Pons (tissue), 1 donor: ENCODE measurements around the gene CHN1.

Source experiments
- DNase-seq: peaks from one replicate; pipeline ENCODE4 v3.0.0-alpha.2; 2016; ENCODE audit warnings: low spot score

Gene CHN1

DNA sequence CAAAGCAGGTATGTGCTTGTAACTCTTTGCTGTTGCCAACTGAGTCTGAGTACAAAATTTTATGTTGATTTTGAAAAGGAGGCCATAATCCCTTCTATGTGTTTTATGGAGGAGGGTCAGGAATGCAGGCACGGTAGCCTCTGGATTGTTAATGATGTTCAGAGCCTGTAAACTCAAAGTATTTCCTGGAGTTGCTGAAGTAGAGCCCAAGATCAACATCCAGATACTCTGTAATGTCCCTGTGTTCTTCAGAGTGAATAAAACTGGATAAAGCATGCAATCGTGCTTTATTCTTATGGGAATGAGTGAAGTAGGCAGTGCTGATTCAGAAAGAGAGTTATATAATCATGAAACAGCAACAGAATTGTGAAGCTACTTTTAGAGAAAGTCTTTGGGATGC is 179.1 kb downstream of the CHN1 start:
- no peak for DNase-seq

DNA sequence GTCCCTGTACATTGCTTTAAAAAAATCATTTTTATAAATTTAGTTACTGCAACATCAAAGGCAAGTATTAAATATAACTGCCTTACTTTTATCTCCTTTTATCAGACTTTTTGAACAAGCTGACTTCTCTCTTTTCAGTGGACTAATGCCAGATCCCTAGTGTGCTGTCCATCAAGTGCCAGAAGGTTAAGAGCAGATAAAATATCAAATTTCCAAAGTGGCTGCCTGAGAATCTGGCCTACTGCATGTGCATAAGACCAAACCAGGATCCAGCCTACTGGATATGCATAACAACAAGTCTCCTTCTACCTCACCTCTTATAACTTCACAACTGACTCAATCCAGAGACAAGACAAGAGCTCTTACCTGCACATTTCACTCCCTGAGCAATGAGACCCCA is 181.1 kb downstream of the CHN1 start:
- no peak for DNase-seq

DNA sequence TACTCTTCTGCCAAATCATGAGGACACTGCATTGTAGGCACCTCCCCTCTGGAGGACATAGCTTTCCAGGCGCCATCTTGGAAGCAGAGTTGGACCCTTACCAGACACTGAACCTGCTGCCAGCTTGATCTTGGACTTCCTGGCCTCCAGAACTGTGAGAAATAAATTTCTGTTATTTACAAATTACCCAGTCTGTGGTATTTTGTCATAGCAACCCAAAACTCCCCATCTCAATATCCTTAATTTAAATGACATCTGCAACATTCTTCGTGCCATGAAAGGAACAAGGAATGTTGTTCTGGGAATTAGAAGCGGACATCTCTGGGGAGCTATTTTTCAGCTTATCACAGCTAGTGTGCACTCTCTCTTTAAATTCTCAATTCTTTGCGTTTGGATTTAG is 183.6 kb downstream of the CHN1 start:
- DNase-seq, result no peak

DNA sequence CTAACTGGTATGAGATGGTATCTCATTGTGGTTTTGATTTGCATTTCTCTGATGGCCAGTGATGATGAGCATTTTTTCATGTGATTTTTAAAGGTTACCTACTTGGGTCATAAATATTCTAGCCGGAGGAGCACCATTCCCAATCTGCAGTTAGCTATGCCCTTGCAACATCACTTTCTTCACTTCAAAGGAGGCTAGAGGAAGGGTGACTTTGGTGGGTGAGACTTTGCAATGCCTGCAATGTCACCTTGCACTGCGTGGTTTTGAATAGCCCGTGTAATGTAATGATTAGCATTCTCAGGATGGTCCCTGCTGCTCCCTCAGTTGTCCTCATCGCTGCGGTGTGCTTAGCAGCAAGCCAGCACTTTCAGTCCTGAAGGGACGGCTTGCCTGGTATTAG is 184.8 kb downstream of the CHN1 start:
- no peak for DNase-seq

DNA sequence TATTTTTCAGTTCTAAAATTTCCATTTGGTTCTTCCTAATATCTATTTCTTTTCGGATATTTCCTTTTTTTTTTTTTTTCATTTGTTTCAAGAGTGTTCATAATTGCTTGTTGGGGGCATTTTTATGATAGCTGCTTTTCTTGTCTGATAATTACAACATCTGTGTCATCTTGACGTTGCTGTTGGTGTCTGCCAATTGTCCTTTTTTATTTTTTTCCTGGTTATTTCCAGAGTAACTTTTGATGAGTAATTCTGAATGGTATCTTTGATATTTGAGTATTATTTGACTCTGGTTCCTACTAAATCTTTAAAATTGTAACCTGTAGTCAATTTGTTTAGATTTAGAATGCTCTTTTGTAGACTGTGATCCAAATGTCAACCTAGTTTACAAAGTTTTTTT is 189.7 kb downstream of the CHN1 start:
- no peak for DNase-seq

DNA sequence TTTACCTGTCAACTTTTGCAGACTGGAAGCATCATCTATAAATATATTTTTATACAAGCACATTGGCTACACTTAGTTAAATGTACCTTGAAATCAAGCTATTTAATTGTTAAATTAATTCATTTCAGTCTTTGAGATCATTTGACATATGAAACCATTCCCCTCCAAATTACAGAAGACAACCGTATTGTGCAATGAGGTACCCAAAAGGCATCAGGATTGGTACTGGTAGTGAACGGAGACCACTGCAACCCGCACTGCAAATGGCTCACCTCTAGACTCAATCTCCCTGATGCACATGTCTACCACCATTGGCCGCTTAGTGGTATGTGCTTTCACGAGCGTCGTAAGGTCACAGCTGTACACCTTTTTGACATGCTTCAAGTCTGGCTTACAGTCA is 193.1 kb downstream of the CHN1 start:
- DNase-seq, result no peak

DNA sequence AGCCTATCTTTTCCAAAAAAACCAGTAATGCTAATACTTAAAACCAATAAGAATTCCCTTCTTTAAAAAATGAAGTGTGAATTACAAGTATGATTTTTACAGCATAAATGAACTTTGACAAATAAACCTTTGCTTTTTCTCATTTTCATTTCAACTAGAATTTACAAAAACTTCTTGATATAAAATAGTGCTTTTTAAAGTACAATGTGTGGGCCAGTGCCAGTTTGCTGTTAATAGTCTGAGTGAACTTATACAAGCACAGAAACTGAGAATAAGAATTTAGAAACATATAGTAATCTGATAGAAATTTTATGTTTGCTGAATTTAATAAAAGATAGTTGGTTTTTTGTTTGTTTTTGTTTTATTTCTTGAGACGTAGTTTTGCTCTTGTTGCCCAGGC is 197.2 kb downstream of the CHN1 start:
- DNase-seq, result no peak

DNA sequence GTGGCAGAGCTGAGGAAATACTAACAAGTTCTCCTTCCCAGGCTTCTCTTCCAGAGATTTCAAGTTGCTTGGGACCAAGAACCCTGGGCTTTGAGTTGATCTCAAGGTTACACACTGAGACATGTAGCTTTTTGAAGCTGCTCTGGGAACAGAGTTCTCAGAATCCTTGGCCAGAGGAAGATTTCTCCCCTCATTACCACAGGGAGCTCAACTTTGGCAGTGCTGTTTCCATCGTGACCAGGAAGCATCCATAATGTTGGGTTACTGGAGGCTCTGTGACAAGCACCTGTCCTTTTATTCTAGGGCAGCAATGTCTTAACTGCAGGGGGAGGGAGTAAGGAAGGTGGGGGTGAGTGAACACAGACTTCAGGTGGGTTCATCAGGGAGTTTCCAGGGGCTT is 199.4 kb downstream of the CHN1 start:
- DNase-seq, result no peak

DNA sequence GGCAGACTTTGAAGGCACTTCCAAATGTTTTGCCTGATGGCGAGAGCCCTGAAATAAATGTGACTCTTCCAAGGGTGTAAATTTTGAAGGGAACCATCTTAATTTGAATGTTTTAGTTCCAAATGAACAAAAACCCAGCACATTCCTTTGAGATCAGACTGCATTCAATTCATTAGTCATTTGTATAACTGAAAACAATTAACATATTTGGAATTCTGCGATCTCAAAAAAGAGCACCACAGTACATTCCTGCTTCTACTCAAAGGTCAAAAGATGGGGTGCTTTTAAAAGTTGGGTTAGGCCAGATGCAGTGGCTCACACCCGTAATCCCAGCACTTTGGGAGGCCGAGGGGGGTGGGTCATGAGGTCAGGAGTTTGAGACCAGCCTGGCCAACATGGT is 202.7 kb downstream of the CHN1 start:
- DNase-seq, result no peak

DNA sequence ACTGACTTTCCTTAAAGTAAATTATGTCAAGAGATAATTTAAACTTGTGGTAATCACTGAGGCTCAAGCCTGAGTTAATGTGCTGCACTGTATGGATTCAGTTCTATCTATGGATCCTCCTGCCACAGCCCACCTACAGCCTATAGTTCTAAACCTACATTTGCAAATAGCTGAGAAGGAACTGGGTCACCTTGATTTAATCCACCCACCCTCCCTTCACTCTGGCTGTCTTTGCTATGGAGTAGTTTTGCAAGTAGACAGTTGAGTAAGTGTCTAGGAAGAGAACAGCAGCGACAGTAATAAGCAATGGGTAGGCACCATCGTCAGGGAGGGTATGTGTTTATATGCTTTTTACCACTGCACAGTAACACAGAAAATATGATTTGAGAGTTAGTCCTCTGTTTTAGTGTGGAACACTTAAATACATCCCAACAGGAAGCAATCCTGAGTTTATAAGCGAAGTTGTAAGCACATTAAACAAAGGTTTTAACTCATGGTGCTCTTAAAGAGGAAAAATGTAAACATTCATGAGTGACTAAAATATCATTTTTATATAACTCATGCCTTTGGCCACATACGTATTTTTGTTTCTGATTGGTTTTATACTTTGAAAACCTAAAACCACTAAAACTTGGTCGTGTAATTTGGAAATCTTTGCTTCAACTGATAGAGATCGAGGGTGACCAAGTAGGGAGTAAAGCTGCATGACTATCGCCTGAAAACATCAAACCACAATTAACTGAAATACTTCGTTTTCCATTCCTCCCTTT is 204.6 kb downstream of the CHN1 start:
- no peak for DNase-seq

DNA sequence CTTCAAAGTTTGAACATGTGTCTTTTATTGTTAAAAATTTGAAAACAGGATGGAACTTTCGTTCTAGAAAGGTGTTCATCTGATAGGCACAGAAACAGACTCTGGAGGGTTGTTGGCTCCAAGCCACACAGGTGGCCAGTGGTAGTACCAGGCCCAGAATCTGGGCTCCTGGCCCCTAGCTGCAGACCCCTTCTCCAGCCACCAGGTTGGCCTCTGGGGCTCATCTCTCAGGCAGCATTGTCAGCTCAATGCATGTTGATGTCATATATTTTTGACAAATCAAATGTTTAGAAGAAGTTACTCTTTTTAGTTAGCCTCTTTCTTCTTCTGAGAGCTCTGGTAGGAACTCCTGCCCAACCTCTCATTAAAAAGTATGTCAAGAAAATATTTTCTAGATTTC is 206.4 kb downstream of the CHN1 start:
- no peak for DNase-seq

DNA sequence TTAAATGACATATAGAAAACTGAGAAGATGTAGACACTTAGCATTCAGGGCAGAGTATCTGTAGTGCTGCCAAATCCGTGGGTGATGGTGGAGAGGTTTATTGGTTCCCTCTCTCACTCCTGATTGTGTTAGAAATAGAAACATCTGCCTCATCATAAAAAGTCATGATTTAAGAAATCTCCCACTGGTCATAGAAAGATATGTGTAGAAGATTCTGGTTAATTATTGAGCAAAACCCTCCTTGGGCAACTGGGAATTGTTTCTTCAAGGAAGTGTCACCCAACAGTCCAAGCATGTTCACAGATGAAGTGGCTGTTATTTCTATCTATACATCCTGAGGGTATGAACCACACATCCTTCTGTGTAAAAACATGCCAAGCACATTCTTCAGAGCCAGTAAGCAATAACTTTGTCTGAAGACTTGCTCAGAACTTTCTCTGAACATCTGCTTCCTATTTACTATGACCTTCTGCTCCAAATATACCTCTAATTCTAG is 207.4 kb downstream of the CHN1 start:
- DNase-seq, result no peak

DNA sequence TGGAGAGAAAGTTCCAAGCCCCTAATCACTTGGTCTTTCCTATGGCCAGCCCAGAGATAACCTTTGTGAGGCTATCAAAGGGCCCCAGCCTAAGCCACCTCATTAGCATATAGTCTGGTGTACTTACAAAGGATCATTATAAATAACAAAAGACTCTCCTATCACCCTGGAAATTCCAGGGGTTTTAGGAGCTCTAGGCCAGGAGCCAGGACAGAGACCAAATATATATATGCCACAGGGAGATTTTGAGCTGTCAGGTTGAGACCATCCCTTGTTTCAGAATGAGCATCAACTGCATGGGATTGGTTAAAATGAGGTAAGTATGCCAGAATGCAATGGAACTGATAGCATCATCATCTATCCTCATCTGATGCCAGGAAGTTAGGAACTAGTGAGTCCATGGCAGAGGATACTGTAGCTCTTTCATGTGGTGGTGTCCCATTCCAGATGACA is 208.8 kb downstream of the CHN1 start:
- no peak for DNase-seq

DNA sequence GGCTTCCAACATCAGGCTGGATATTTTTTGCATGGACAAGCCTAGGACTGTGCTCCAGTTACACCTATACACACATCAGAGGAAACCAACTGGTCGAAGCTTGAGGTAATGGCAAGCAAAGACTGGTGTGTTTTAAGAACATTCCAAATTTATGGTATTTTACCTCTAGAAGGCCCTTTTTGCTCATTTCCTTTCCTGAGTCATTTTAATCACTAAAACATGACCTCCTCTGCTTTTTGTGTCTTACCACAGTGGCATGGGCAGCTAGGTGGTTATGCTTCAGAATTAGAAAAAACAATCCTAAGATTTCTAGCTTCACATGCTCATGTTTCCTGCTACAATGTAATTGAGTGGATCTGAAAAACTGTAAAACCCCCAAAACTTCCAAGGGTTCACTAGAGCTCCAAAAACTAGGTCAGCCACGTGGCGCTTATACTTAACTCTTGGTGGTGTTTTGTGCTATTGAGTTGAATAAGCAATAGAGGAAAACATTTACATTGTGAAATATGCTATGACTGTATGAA is 210.3 kb downstream of the CHN1 start:
- no peak for DNase-seq

DNA sequence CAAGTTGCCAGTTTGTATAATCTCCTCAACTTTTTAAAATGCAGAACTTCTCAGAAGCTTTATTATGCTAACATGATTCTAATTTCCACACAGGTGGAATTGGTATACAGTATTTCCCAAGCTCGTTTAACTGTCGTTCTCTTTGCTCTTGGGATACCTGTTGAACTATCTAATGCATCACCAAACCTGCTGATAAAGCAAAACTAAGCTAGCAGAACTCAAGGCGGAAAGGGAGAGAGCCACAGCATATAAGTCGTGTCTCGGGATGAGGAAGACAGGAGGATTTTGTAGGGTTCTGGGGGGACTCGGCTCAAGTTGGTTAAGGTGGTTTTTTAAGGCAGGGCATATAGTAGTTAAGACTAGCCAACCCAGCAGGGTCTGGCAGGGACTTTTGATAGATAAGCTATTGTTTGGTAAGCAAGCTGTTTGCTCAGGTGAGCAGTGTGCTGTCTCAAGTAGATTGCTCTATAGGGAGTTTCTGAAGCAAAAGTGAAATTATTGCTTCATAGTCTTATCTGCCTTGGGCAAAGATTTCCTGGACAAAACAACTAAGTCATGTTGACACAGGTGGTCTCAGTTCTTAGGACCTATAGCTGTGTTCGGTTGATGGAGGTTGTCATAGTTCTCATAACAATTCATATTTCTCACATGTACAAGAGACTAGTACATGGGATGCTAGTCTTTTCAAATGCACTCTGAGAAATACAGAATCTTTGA is 212.7 kb downstream of the CHN1 start:
- DNase-seq, result no peak

DNA sequence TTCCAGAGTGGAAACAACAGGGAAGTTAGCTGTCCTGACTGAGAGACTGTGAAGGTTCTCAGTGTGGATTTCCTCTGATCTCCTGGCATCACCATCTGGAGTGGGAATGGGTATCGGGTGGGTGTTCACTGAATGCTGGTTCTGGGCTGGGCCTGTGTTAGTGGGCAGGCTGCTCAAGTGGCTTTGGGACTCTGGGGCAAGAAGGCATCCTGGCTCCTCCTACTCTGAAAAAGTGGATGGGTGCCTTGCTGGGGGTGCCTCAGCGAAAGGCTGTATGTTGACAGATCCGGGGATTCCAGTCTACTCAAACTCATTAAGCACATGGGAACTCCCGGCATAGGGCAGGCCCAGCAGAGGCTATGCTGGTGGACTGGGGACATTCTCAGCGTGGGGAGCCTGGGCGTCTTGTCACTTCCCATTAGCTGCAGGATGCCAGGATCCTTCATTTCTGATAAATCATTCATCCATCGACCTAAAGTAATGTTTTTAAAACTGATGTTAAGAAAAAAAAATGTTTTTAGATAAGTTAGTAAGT is 213.4 kb downstream of the CHN1 start:
- DNase-seq, result no peak

DNA sequence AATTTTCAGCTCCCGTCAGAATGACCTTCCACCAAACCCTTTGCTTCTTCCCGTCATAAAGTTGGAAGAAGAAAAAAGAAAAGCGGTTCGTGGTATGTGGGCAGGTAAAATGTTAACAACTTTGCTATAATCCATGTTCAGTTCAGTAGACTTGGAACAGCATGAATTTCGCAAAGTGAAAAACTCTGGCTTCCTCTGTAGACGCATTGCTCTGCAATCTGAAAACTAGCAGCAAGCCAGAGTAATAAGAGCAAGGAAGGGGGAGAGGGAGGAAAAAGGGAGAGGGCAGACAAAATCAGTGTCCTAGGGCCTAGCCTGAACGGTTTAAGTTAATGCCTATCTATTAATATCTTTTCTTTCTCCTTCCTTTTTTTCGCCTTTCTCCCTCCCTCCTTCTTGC is 214.2 kb downstream of the CHN1 start:
- DNase-seq, result no peak

DNA sequence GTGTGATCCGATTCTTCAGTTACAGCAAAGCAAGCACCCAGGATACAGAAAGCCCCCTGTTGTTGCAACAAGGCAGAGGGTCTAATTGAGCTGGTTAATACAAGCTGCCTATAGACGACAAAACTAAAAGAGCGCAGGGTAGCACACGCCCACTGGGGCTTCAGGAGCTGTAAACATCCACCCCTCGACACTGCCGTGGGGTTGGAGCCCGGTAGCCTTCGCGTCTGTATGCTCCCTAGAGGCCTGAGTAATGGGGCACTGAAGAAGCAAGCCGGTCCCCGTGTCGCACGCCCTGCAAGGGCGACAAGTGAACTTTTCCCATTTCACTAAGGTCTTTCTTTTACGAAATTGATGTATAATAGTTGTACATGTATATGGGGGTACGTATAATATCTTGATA is 216.2 kb downstream of the CHN1 start:
- no peak for DNase-seq

DNA sequence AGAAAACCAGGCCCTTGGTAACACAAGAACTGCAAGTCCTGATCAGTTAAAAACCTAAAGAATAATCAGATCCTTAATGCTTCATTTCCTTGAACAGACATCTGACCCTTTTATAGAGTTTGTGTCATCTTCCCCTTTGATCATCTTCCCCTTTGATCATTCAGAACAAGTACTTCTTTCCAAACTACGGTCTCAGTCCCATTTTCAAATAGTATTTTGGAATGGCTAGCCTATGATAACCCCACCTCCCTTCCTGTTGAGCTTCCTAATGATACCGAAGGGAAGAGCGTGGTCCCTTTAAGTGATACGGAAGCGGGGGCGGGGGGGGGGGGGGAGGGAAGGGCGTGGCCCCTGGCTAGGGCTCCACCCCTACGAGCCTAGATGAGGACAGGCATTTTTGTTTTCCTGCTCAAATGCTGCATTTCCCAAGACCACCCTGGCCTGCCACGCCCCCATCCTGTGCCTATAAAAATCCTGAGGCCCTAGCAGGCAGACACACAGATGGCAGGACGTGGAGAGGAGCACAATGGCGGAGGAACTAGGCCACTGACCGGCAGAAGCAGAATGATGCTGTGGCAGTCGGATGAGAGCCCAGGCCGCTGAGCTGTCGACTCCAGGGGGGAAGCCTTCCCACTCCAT is 216.8 kb downstream of the CHN1 start:
- DNase-seq, result no peak

DNA sequence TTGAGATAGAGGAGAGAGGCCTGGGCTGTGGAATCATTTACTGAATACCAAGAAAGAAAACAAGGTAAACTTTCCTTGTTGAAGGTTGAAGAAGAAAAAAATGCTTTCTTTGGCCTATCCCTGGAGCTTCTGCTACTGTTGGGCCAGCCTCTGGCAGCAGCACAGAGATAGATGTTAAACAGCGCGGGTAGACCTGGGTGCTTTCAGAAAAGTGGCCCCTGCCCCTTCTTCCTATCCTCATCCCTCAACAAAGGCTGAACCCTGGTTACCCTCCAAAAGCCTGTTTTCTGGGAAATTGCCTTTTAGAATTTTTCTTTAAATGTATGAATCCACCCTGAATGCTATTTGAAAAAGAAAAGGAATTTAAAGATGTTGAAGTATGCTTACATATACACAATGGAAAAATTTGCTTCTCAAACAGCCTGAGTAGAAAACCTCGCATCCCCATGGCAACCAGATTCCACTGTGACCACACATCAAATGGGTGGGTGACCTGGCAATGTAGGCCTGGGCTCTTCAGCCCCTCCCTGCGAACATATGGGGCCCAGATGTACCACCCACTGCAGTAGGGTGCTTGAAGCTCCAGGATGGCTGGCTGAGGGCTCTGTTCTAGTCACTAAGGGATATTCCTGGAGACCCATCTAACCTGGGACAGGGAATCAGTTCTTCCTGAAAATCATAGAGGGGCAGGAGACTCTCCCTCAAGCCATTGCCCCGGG is 217.5 kb downstream of the CHN1 start:
- DNase-seq, result no peak

DNA sequence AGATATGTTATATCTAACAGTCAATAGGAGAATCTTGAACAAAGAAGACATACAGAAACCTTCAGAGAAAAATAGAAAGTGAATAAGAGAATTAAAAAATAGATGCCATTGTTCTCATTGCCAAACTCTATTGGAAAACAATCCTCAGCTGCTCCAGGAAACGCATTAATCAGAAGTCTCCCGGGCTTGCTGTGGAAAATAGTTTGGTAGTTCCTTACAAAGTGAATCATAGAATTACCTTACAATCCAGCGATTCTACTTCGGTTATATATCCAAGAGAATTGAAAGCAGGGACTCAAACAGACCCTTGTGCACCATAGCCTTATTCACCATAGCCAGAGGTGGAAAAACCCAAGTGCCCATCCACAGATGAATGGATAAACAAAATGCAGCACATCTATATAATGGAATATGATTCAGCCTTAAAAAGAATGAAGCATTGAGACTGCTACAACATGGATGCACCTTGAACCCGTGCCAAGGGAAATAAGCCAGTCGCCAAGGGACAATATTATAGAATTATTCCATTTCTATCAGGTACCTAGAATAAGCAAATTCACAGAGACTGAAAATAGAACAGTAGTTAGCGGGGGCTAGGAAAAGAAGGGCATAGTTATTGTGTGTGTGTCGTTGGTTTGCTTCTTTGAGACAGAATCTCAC is 219.0 kb downstream of the CHN1 start:
- DNase-seq, result no peak
